ENCODE results near the gene ALDH5A1.
A peak's percentile ranks its signal among the peaks of the same experiment; 100 is the strongest.

Gene ALDH5A1

GRCh38 chr6:24493945-24494820 is 586 bp upstream of the ALDH5A1 start:
- peak overlapping the region; percentile 48 for H3K4me3 ChIP-seq (ENCODE audit: low read depth, low read length)
- no peak for TF ChIP-seq CTCF (IDR thresholded peaks at IDR 0.05; ENCODE audit: borderline replicate concordance, insufficient read depth, low read depth, low read length)

GRCh38 chr6:24497254-24497970 is 2.6 kb downstream of the ALDH5A1 start:
- TF ChIP-seq CTCF (IDR thresholded peaks at IDR 0.05; ENCODE audit: borderline replicate concordance, insufficient read depth, low read depth, low read length), result no peak
- no peak overlapping the region for H3K4me3 ChIP-seq (ENCODE audit: low read depth, low read length)

- no peak for TF ChIP-seq CTCF (IDR thresholded peaks at IDR 0.05; ENCODE audit: borderline replicate concordance, insufficient read depth, low read depth, low read length)
- H3K4me3 ChIP-seq (ENCODE audit: low read depth, low read length), result no peak overlapping the region
Measured at GRCh38 chr6:24500683-24501082, 5.9 kb downstream of the ALDH5A1 start.

GRCh38 chr6:24501374-24501773 is 6.6 kb downstream of the ALDH5A1 start:
- TF ChIP-seq CTCF (IDR thresholded peaks at IDR 0.05; ENCODE audit: borderline replicate concordance, insufficient read depth, low read depth, low read length), result no peak
- H3K4me3 ChIP-seq (ENCODE audit: low read depth, low read length), result no peak overlapping the region

GRCh38 chr6:24501914-24502313 is 7.1 kb downstream of the ALDH5A1 start:
- no peak overlapping the region for H3K4me3 ChIP-seq (ENCODE audit: low read depth, low read length)
- TF ChIP-seq CTCF (IDR thresholded peaks at IDR 0.05; ENCODE audit: borderline replicate concordance, insufficient read depth, low read depth, low read length), result no peak

GRCh38 chr6:24504287-24504648 is 9.5 kb downstream of the ALDH5A1 start:
- no peak for TF ChIP-seq CTCF (IDR thresholded peaks at IDR 0.05; ENCODE audit: borderline replicate concordance, insufficient read depth, low read depth, low read length)
- H3K4me3 ChIP-seq (ENCODE audit: low read depth, low read length), result no peak overlapping the region

Data from GM12875 (cell line).